HG02678 (cell line): ENCODE data around the gene PDE8B.
"Not testable (repeated sequence)": the region's sequence is repeated elsewhere in the genome, so short reads cannot be mapped to it uniquely, and the experiment has no call there.

Experiments
- ATAC-seq: cut with Tn5 transposase; IDR thresholded peaks from one replicate; pipeline ENCODE4 v1.9.1; 2021; ENCODE audit warnings: mild to moderate bottlenecking, moderate library complexity; ENCODE audit not compliant: unreplicated experiment

PDE8B gene

GRCh38 chr5:77355080-77355479 lies 144.6 kb downstream of the PDE8B start:
- ATAC-seq: no peak

DNA sequence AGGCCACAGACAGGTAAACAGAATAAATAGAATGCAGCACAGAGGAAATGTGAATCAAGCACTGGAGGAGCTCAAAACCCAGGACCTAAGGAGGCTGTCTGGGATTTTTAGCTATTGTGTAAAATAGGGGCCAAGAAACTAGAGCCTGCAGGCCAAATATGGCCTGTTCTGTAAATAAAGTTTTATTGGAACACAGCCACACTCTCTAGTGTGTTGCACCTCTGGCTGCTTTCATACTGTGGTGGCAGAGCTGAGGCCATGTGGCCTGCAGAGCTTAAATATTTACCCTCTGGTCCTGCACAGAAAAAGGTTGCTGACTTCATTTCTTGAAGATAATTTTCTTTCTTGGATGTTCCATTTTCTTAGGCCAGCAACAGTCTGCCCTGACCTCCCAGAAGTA lies 145.3 kb downstream of the PDE8B start:
- ATAC-seq: no peak

GRCh38 chr5:77356740-77357139 lies 146.3 kb downstream of the PDE8B start:
- ATAC-seq: peak; percentile 84

DNA sequence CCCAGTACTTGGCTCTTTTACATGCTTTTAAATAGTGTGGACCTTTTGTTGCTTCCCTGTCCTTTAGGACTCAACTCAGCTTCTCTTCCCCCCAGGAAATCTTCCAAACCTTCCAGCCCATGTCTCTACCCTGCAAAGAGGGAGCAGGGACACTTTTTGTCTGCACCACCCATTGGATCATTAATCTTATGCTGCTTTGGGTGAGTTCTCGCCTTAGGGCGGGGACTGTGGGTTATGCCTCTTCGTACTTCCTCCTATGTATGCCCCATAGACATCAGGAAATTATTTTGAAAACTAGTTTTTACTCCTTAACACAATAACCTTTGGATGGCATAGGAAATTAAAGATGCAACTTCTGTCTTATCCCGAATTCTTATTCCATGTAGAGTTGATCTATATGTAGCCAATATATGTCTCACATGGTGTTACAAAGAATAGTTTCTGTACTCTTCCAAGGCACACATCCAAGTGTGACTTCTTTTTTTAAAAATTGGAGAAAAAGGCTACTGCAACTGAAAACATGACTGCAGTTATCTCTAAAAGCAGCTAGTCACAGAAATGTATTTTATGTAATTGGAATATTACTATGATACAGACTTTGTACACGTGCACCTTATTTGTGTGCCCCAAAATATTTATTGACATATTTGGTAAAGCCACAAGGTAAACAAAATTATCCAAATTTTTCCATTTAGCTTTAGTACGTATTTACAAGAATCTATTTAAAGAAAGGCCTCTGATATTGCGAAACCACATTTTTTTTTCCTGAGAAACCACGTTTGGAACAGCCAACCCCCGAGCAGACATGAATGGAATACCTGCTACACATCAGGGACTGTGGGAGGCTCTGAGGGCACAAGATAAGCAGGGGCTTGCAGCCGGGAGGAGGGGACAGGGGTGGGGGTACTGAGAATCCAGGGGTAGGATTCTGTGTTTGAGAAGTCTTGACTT lies 148.1 kb downstream of the PDE8B start:
- no peak for ATAC-seq

GRCh38 chr5:77359231-77359630 lies 148.8 kb downstream of the PDE8B start:
- no peak for ATAC-seq

DNA sequence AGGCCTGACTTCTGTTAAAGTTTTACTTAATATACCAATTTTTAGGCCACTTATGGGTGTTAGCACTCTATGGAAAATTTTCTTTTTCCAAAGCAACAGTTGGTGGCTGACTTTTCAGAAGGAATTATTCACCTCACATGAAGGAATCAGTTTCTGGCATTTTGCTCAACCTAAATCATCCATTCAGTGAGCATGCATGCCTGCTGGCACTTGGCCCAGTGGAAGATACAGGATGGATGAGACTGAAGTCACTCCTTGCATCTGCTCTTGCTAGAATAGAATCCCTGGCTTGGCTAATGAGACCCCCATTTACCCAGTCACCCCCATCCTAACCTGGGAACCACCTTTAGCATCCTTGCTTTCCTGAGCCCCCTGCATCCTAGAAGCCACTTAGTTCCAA lies 149.9 kb downstream of the PDE8B start:
- ATAC-seq: no peak

- no peak for ATAC-seq
Measured at GRCh38 chr5:77360973-77361372, 150.5 kb downstream of the PDE8B start.

DNA sequence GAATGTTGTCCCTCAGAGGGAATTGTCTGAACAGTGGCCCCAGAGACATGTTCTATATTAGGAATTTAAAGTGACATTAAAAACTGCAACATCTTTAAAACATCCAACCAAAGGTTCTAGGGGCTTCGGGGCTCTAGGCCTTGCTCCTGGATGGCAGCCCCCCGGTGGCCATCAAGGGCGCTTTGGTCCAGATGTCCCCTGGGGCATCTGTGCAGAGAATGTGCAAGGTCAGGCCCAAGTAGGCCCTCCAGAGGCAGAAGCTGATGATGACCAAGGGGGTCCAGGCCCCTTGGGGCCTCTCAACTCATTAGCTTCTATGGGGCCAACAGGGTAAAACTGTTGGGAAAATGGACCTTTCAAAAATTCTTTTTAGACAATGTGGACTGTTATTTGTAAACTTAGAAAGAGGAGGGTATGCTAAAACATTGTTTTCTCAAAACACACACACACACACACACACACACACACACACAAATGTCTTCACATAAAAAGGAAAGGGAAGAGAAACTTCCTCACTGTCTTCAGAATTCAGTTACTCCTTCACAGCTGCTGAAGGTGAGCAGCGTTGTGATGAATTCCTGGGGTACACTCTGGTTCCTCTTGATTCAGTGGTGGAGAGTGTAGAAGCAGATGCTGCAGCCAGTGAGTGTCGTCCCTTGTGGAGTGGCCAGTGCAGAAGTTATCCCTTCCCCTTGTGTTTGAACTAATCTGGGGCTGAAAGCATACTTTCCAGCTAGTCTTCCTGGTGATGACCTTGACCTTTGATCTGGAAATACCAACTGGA lies 156.4 kb downstream of the PDE8B start:
- ATAC-seq: no peak

DNA sequence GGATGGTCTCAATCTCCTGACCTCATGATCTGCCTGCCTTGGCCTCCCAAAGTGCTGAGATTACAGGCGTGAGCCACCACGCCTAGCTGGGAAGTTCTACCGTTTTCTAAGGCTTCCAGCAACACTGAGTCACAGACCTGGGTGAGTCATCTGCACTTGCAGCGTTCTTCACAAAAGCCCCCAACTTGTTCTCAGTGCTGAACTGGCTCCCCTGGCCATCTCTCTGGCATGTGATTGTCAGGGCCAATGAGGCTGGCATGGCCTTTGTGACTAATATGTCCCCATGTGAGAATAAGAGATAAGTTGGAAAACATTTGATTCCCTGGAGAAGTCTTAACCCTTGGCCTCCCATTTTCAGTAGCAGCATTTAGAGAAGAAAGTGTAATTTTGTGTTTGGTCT lies 157.3 kb downstream of the PDE8B start:
- ATAC-seq: no peak

DNA sequence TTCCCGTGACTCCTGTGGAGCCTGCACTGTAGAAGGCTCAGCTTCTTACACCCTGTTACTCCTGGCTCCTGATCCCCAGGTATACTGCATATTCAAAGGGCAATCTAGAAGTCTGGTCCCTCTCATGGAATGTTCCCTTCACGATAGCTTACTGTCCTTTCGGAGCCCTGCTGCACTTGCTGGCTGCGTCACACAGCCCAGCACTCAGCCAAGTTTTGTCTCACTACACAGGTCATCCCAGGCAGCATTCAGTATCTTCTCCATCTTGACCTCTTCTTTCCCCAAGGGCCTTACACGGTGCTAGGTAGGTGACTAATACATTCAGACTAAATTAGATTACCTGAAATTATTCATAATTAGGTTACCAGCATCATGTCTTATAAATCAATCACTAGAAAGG lies 157.9 kb downstream of the PDE8B start:
- ATAC-seq: no peak

GRCh38 chr5:77369566-77369965 lies 159.1 kb downstream of the PDE8B start:
- ATAC-seq: no peak

DNA sequence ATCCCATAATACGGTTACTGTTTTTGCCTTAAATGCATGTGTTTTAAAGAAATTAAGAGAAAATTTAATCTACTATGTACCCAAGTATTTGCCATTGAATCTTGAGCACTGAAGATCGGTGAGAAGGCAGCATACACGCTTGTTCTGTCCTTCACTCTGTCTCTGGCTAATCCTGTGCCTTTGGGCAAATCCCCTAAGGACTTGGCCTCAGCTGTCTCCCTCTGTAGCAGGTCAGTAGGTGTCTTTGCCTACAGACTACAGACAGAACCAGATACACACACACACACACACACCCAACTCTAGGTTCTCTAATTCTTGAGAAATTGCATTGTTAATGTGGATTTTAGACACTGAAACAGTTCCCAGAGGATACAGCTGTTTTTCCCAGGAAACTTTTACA lies 164.2 kb downstream of the PDE8B start:
- no peak for ATAC-seq

- ATAC-seq: no peak
Measured at GRCh38 chr5:77376609-77377300, 166.3 kb downstream of the PDE8B start.

DNA sequence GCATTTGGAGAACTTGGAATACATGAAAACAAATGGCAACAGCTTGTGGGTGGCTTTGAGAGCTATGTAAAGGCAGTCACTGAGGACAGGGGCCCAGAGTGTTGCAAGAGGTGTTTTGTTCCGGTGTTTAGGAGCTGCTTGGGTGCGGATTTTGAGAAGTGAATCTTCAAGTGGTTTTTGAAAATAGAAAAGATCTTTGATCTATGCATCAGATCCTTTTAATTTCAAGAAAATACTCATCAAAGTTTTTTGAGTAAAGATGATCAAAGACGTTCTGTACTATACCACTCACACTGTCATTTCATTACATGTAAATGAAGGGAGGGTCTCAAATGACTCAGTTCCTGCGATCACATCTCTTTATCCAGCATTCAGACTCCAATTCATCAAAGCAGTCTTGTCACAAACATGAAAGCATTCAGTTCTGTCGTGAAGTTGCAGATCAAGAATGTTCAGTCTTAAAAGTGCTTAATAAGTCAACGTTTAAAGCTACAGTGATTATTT lies 169.1 kb downstream of the PDE8B start:
- ATAC-seq: peak; percentile 87

GRCh38 chr5:77380636-77381035 lies 170.2 kb downstream of the PDE8B start:
- no peak for ATAC-seq

- ATAC-seq: not testable (repeated sequence)
Measured at GRCh38 chr5:77383336-77383735, 172.9 kb downstream of the PDE8B start.

DNA sequence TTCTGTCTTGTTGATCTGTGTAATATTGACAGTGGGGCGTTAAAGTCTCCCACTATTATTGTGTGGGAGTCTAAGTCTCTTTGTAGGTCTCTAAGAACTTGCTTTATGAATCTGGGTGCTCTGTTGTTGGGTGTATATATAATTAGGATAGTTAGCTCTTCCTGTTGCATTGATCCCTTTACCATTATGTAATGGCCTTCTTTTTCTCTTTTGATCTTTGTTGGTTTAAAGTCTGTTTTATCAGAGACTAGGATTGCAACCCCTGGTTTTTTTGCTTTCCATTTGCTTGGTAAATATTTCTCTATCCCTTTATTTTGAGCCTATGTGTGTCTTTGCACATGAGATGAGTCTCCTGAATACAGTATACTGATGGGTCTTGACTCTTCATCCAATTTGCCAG lies 175.9 kb downstream of the PDE8B start:
- not testable (repeated sequence) for ATAC-seq

- ATAC-seq: no peak
Measured at GRCh38 chr5:77389746-77390145, 179.3 kb downstream of the PDE8B start.

- no peak for ATAC-seq
Measured at GRCh38 chr5:77390221-77390620, 179.7 kb downstream of the PDE8B start.

GRCh38 chr5:77390795-77391194 lies 180.3 kb downstream of the PDE8B start:
- no peak for ATAC-seq

DNA sequence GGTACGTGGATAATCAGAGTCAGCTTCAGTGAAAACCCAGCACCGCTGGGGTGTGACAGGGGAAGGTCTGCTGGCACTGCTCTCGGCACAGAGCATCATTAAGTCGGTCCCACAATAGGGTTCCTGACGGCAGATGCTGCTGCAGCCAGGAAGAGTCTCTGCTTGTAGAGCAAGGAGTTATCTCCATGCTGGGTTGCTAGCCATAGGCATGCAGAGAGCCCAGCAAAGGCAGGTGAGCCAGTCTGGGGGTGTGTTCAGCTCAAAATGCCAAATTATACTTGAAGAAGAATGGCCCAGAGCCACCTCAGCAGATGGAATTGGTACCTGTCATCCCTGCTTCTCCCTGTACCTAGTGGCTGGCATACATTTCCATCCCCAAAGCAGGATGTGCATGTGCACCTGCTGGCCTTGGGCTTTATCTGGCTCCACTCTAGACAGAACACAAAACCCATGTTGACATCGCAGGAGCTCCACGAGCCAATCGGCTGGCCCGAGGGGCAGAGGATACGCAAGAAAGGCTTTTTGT lies 180.8 kb downstream of the PDE8B start:
- ATAC-seq: no peak
